ENCODE measurements around the gene PRSS50. TPM values are rescaled to one million over a fixed set of nuclear protein-coding genes. Genes with fewer than 3 reads are reported as not detected.

Gene PRSS50
- not detected for total RNA-seq

- TF ChIP-seq CTCF (IDR thresholded peaks at IDR 0.05 in 4 of 5, conservative IDR thresholded peaks at IDR 0.05 in 1 of 5), result peak in 2 of 5 experiments; percentile 25 to 28
- no peak for TF ChIP-seq POLR2A (IDR thresholded peaks at IDR 0.05)
- intact Hi-C loops (cut with DNase I; ENCODE audit: low total_unique reads), result no loop called here
- in situ Hi-C loops (cut with MboI; ENCODE audit: low sequenced_read_pairs in 4 of 4), result loop anchor here (10.0 to 25.0 kb wide), 4 partner anchors 177 to 620 kb away; no protein-coding TSS in a partner anchor
- H3K27ac ChIP-seq, result no peak within 1 kb of the TSS
- peaks cover 0 to 8% (median 2%) of the 10 kb centered on the region in 3 donors for H3K27me3 ChIP-seq
- H3K4me3 ChIP-seq, result no peak within 1 kb of the TSS
- no peaks in the 10 kb centered on the region for H3K4me1 ChIP-seq
- ATAC-seq (no peak), DNase-seq (no peak)
- H3K36me3 ChIP-seq, result no peaks in the 10 kb centered on the region
- H3K9me3 ChIP-seq, result no peaks in the 10 kb centered on the region
Measured at GRCh38 chr3:46717447-46718231, at the start of gene PRSS50. Gene PRSS50 (minus strand): TSS chr3:46717869. CDS start chr3:46717824, 45 bp downstream.

- no peak for DNase-seq
- peaks cover 5% of the 10 kb centered on the region in 2 donors for H3K4me1 ChIP-seq
- intact Hi-C loops (cut with DNase I; ENCODE audit: low total_unique reads) (no loop called here), in situ Hi-C loops (cut with MboI; ENCODE audit: low sequenced_read_pairs in 4 of 4) (no loop called here)
- H3K9me3 ChIP-seq, result peaks cover 0 to 9% (median 0%) of the 10 kb centered on the region in 3 donors
- H3K27me3 ChIP-seq, result no peaks in the 10 kb centered on the region
- TF ChIP-seq POLR2A (IDR thresholded peaks at IDR 0.05), result no peak
- TF ChIP-seq CTCF (IDR thresholded peaks at IDR 0.05 in 4 of 5, conservative IDR thresholded peaks at IDR 0.05 in 1 of 5), result no peak
- H3K36me3 ChIP-seq, result no peaks in the 10 kb centered on the region
- no peak for ATAC-seq
- H3K27ac ChIP-seq, result no peak overlapping the region
- H3K4me3 ChIP-seq, result no peak overlapping the region
Measured at GRCh38 chr3:46764206-46764605, 46.5 kb upstream of the PRSS50 start.

- Histone ChIP-seq H3K27me3 (no peaks in the 10 kb centered on the region), H3K4me3 (no peak overlapping the region), H3K36me3 (no peaks in the 10 kb centered on the region), H3K4me1 (peaks cover 5% of the 10 kb centered on the region in 2 donors), H3K27ac (no peak overlapping the region), H3K9me3 (peaks cover 0 to 9% (median 0%) of the 10 kb centered on the region in 3 donors)
- in situ Hi-C loops (cut with MboI; ENCODE audit: low sequenced_read_pairs in 4 of 4) (no loop called here), intact Hi-C loops (cut with DNase I; ENCODE audit: low total_unique reads) (no loop called here)
- TF ChIP-seq POLR2A (IDR thresholded peaks at IDR 0.05) (no peak), CTCF (IDR thresholded peaks at IDR 0.05 in 4 of 5, conservative IDR thresholded peaks at IDR 0.05 in 1 of 5) (no peak)
- ATAC-seq, result no peak
- DNase-seq, result no peak
Measured at GRCh38 chr3:46763178-46763577, 45.5 kb upstream of the PRSS50 start.

GRCh38 chr3:46759239-46760167, 41.8 kb upstream of the PRSS50 start:
- in situ Hi-C loops (cut with MboI; ENCODE audit: low sequenced_read_pairs in 4 of 4), result no loop called here
- no peak for ATAC-seq

More at GRCh38 chr3:46759239-46760167, 41.8 kb upstream of the PRSS50 start:
- no peak for DNase-seq
- Histone ChIP-seq H3K4me1 (peaks cover 5% of the 10 kb centered on the region in 2 donors), H3K9me3 (peaks cover 0 to 6% (median 0%) of the 10 kb centered on the region in 3 donors), H3K27ac (no peak overlapping the region), H3K4me3 (no peak overlapping the region), H3K36me3 (no peaks in the 10 kb centered on the region), H3K27me3 (no peaks in the 10 kb centered on the region)
- TF ChIP-seq CTCF (IDR thresholded peaks at IDR 0.05 in 4 of 5, conservative IDR thresholded peaks at IDR 0.05 in 1 of 5), result no peak
- TF ChIP-seq POLR2A (IDR thresholded peaks at IDR 0.05), result no peak
- intact Hi-C loops (cut with DNase I; ENCODE audit: low total_unique reads), result no loop called here

Data from gastrocnemius medialis (tissue), 4 donors.